IMR-90 (cell line): ENCODE results near the gene DGKQ. TPM values are rescaled to one million over a fixed set of nuclear protein-coding genes. Genes with fewer than 3 reads are reported as not detected.

Experiments used
- ATAC-seq: fragments of 200-7000 bp; cut with Tn5 transposase; 2 replicates; pipeline ENCODE4 v1.9.1; 2020; ENCODE audit warnings: low read depth, mild to moderate bottlenecking, moderate library complexity
- BruUV-seq: library from RNA; stranded (reverse); fragments of 400-500 nt; replicated peaks from 2 replicates; lab custom pipeline; 2021; lab: Mats Ljungman, UMichigan
- CTCF ChIA-PET: fragments of 300-600 bp; formaldehyde crosslinking; extraction: SDS; loops from one replicate; lab custom pipeline; 2021; ENCODE audit warnings: antibody characterized with exemption; lab: Yijun Ruan, JAX
- POLR2A ChIA-PET: fragments of 300-600 bp; sonication (Branson Sonifier 250); formaldehyde crosslinking; loops from one replicate; lab custom pipeline; 2022; ENCODE audit warnings: antibody characterized with exemption; ENCODE audit not compliant: unreplicated experiment; lab: Charles Lee
- DNase-seq: peaks from one replicate; pipeline ENCODE4 v3.0.0; 2013
- H2AFZ ChIP-seq: replicated peaks from 2 replicates; pipeline ENCODE3; 2013; ENCODE audit warnings: low read length, mild to moderate bottlenecking; ENCODE audit not compliant: poor library complexity
- H2AK5ac ChIP-seq: 2 replicates; pipeline ENCODE4 v1.6.1; 2013; ENCODE audit warnings: low read depth, low read length, inconsistent platforms
- H2AK9ac ChIP-seq: replicated peaks from 2 replicates; pipeline ENCODE3; 2013; ENCODE audit warnings: mild to moderate bottlenecking, low read depth, low read length, moderate library complexity; ENCODE audit not compliant: poor library complexity
- H2BK120ac ChIP-seq: 2 replicates; pipeline ENCODE4 v1.6.1; 2013; ENCODE audit warnings: low read depth, low read length, inconsistent platforms
- H2BK15ac ChIP-seq: 3 replicates; pipeline ENCODE4 v1.6.1; 2013; ENCODE audit warnings: low read depth, low read length, inconsistent platforms
- H2BK20ac ChIP-seq: 2 replicates; pipeline ENCODE4 v1.6.1; 2013; ENCODE audit warnings: low read depth, mild to moderate bottlenecking, inconsistent platforms, low read length, moderate library complexity
- H2BK5ac ChIP-seq: 2 replicates; pipeline ENCODE4 v1.6.1; 2013; ENCODE audit warnings: mild to moderate bottlenecking, low read depth, low read length, inconsistent platforms; ENCODE audit not compliant: poor library complexity, severe bottlenecking
- H3K14ac ChIP-seq: replicated peaks from 2 replicates; pipeline ENCODE4 v1.6.1; 2013; ENCODE audit warnings: low read depth, low read length, inconsistent platforms
- H3K18ac ChIP-seq: 2 replicates; pipeline ENCODE4 v1.6.1; 2013; ENCODE audit warnings: low read depth, low read length, control low read depth
- H3K23ac ChIP-seq: 2 replicates; pipeline ENCODE4 v1.6.1; 2013; ENCODE audit warnings: low read depth, low read length, inconsistent platforms
- H3K27ac ChIP-seq: 2 replicates; pipeline ENCODE4 v1.5.1; 2013; ENCODE audit warnings: mild to moderate bottlenecking, control low read depth, low read length; ENCODE audit not compliant: insufficient read depth
- H3K27me3 ChIP-seq: 2 replicates; pipeline ENCODE4 v1.6.1; 2013; ENCODE audit warnings: low read length; ENCODE audit not compliant: control insufficient read depth, insufficient read depth
- H3K36me3 ChIP-seq: 2 replicates; pipeline ENCODE4 v1.6.1; 2013; ENCODE audit warnings: low read length, mixed read lengths; ENCODE audit not compliant: control insufficient read depth, insufficient read depth
- H3K4ac ChIP-seq: 2 replicates; pipeline ENCODE4 v1.6.1; 2013; ENCODE audit warnings: low read depth, low read length, inconsistent platforms
- H3K4me1 ChIP-seq: 2 replicates; pipeline ENCODE4 v1.6.1; 2013; ENCODE audit warnings: low read length, mixed read lengths; ENCODE audit not compliant: control insufficient read depth, insufficient read depth
- H3K4me2 ChIP-seq: 2 replicates; pipeline ENCODE4 v1.6.1; 2013; ENCODE audit warnings: low read depth, mild to moderate bottlenecking, control low read depth, low read length, moderate library complexity
- H3K4me3 ChIP-seq: 2 replicates; pipeline ENCODE4 v1.5.1; 2013; ENCODE audit warnings: low read depth, mild to moderate bottlenecking, control low read depth, low read length, moderate library complexity; ENCODE audit not compliant: insufficient read depth
- H3K56ac ChIP-seq: 2 replicates; pipeline ENCODE4 v1.6.1; 2013; ENCODE audit warnings: low read length, inconsistent platforms; ENCODE audit not compliant: insufficient read depth; ENCODE audit errors: extremely low read depth
- H3K79me1 ChIP-seq, 2 experiments: 2 replicates each; pipeline ENCODE4 v1.6.1; 2013; ENCODE audit warnings: low read length in 2 of 2, inconsistent platforms in 1 of 2, low read depth in 1 of 2
- H3K9ac ChIP-seq: 2 replicates; pipeline ENCODE4 v1.6.1; 2013; ENCODE audit warnings: low read depth, low read length, control low read depth
- H3K9me1 ChIP-seq: 2 replicates; pipeline ENCODE4 v1.6.1; 2013; ENCODE audit warnings: low read length, inconsistent platforms; ENCODE audit not compliant: insufficient read depth
- H3K9me3 ChIP-seq: 2 replicates; pipeline ENCODE4 v1.6.1; 2013; ENCODE audit warnings: low read length; ENCODE audit not compliant: control insufficient read depth, insufficient read depth
- H4K20me1 ChIP-seq: 2 replicates; pipeline ENCODE4 v1.6.1; 2013; ENCODE audit warnings: low read length, inconsistent platforms; ENCODE audit not compliant: insufficient read depth
- H4K5ac ChIP-seq: 2 replicates; pipeline ENCODE4 v1.6.1; 2013; ENCODE audit warnings: mild to moderate bottlenecking, low read depth, low read length, control low read depth
- H4K8ac ChIP-seq, 2 experiments: 2 replicates each; pipeline ENCODE4 v1.6.1; 2013; ENCODE audit warnings: low read depth in 2 of 2, low read length in 2 of 2, control low read depth in 1 of 2, inconsistent platforms in 1 of 2
- H4K91ac ChIP-seq: 2 replicates; pipeline ENCODE4 v1.6.1; 2013; ENCODE audit warnings: low read depth, low read length, inconsistent platforms; ENCODE audit not compliant: insufficient read depth
- BHLHE40 ChIP-seq: fragments of 150-350 bp; IDR thresholded peaks from 2 replicates; pipeline ENCODE4 v1.6.1; 2016; ENCODE audit warnings: mild to moderate bottlenecking, low read depth, low read length
- CTCF ChIP-seq: conservative IDR thresholded peaks from 2 replicates; pipeline ENCODE4 v1.5.1; 2012; ENCODE audit warnings: mild to moderate bottlenecking, low read depth, low read length, improper control_type of control experiment
- RFX5 ChIP-seq: IDR thresholded peaks from 2 replicates; pipeline ENCODE4 v1.8.0; 2012; ENCODE audit warnings: low read depth, mild to moderate bottlenecking, low read length, moderate library complexity
- WGBS, 2 experiments: methylation state at CpG; one replicate each; pipeline versions ENCODE4 v1.1.5 to v1.1.7; 2013; ENCODE audit warnings: missing lambda C conversion rate in 2 of 2; ENCODE audit not compliant: insufficient read length in 1 of 2; ENCODE audit errors: extremely low coverage in 2 of 2; 5-methylcytosine and 5-hydroxymethylcytosine counted together
- dilution Hi-C: fragments of 300-500 bp; cut with HindIII; formaldehyde crosslinking; loops from one replicate; pipeline ENCODE4 v1.14.3; 2018; ENCODE audit warnings: low sequenced_read_pairs; ENCODE audit not compliant: unreplicated experiment
- in situ Hi-C: fragments of 300-500 bp; cut with MboI; formaldehyde crosslinking; loops from 3 replicates; pipeline ENCODE4 v1.14.3; 2019; ENCODE audit warnings: low sequenced_read_pairs, inconsistent platforms, mixed read lengths
- intact Hi-C: fragments of 100-400 bp; cut with micrococcal nuclease; formaldehyde crosslinking; loops from 2 replicates; pipeline ENCODE4 v1.10.0; 2022
- polyA plus RNA-seq, 3 experiments: library from polyadenylated mRNA; depleted of rRNA; stranded (reverse); fragments of >200 nt; gene quantifications; 2 replicates each; pipeline ENCODE4 v1.2.3, GENCODE V29; 2012; ENCODE audit warnings: low replicate concordance in 1 of 3
- total RNA-seq: library from RNA; depleted of rRNA; stranded (reverse); fragments of >200 nt; gene quantifications from 2 replicates; pipeline ENCODE4 v1.2.3, GENCODE V29; 2012

DGKQ gene
- total and polyA plus RNA-seq, 2 of the 4 experiments (the other 2 are of a cell fraction): 4.3 to 15.6 TPM

GRCh38 chr4:997375-998071, 24.2 kb upstream of the DGKQ start:
- H3K4ac ChIP-seq: no peak overlapping the region
- no peaks in the 10 kb centered on the region; the same call in 1 of the 2 replicates for H3K9me3 ChIP-seq
- intact Hi-C loops (no loop called here), in situ Hi-C loops (no loop called here), dilution Hi-C loops (no loop called here)
- no peak overlapping the region for H2BK120ac ChIP-seq
- H2BK5ac ChIP-seq: no peak overlapping the region
- no peak overlapping the region for H2AK5ac ChIP-seq
- peaks cover 53% of the 10 kb centered on the region for H3K27me3 ChIP-seq
- H3K56ac ChIP-seq: no peak overlapping the region
- H3K9ac ChIP-seq: no peak overlapping the region
- H2BK15ac ChIP-seq: no peak overlapping the region
- no peak overlapping the region for H4K5ac ChIP-seq
- H2BK20ac ChIP-seq: no peak overlapping the region
- H3K4me3 ChIP-seq: peak overlapping the region; percentile 46
- peak overlapping the region; percentile 72 for H2AFZ ChIP-seq
- H3K4me1 ChIP-seq: peaks cover 4% of the 10 kb centered on the region; the same call in 1 of the 2 replicates
- ATAC-seq (peak; percentile 61), DNase-seq (no peak)
- CTCF ChIA-PET: no interaction called here
- no TSS peak for BruUV-seq
- POLR2A ChIA-PET: no interaction called here
- H3K27ac ChIP-seq: no peak overlapping the region
- 2% methylated on average over 25 of the region's 68 CpGs; no CpG with 5 or more reads in 1 of the 2 experiments for WGBS, 2 experiments
- H4K20me1 ChIP-seq: peaks cover 11% of the 10 kb centered on the region
- H3K23ac ChIP-seq: no peak overlapping the region
- H2AK9ac ChIP-seq: no peak overlapping the region
- 0 out of 4 replicates have a peak, but pooled peaks cover 0 to 2% of the 10 kb centered on the region in 2 experiments for H3K79me1 ChIP-seq
- no peak overlapping the region for H4K91ac ChIP-seq
- TF ChIP-seq CTCF (no peak), RFX5 (no peak), BHLHE40 (peak; percentile 17; the same call in 1 of the 2 replicates)
- peak overlapping the region; percentile 48 for H3K4me2 ChIP-seq
- H3K36me3 ChIP-seq: no peaks in the 10 kb centered on the region
- H3K9me1 ChIP-seq: no peaks in the 10 kb centered on the region
- H3K18ac ChIP-seq: no peak overlapping the region
- H3K14ac ChIP-seq: no peak overlapping the region
- H4K8ac ChIP-seq: no peak overlapping the region
